Karpas-422 (cell line): ENCODE results near the gene TMEM178A. TPM values are rescaled to one million over a fixed set of nuclear protein-coding genes. Genes with fewer than 3 reads are reported as not detected.

Experiments used
- DNase-seq: peaks from one replicate; pipeline ENCODE4 v3.0.0-alpha.2; 2015
- H2AFZ ChIP-seq: fragments of 200-600 bp; sonication (generic); 2 replicates; pipeline ENCODE4 v1.6.1; 2014; ENCODE audit warnings: antibody characterized with exemption, low read length, mixed read lengths
- H3K27ac ChIP-seq: fragments of 200-600 bp; sonication (generic); 2 replicates; pipeline ENCODE4 v1.5.1; 2014; ENCODE audit warnings: mild to moderate bottlenecking, low read length, moderate library complexity
- H3K27me3 ChIP-seq: fragments of 200-600 bp; sonication (generic); 2 replicates; pipeline ENCODE4 v1.6.1; 2014; ENCODE audit warnings: low read length, mixed read lengths
- H3K36me3 ChIP-seq: fragments of 200-600 bp; sonication (generic); 2 replicates; pipeline ENCODE4 v1.6.1; 2014; ENCODE audit warnings: low read length, mixed read lengths; ENCODE audit not compliant: insufficient read depth
- H3K4me1 ChIP-seq: fragments of 200-600 bp; sonication (generic); 2 replicates; pipeline ENCODE4 v1.6.1; 2014; ENCODE audit warnings: mild to moderate bottlenecking, low read length, mixed read lengths
- H3K4me2 ChIP-seq: fragments of 200-600 bp; sonication (generic); 2 replicates; pipeline ENCODE4 v1.6.1; 2014; ENCODE audit warnings: low read length, low read depth, mild to moderate bottlenecking; ENCODE audit not compliant: poor library complexity, severe bottlenecking
- H3K4me3 ChIP-seq: fragments of 200-600 bp; sonication (generic); 2 replicates; pipeline ENCODE4 v1.5.1; 2014; ENCODE audit warnings: mild to moderate bottlenecking, antibody characterized with exemption, low read length, mixed read lengths
- H3K79me2 ChIP-seq: fragments of 200-600 bp; sonication (generic); 2 replicates; pipeline ENCODE4 v1.6.1; 2014; ENCODE audit warnings: mild to moderate bottlenecking, low read length, mixed read lengths
- H3K9ac ChIP-seq: fragments of 200-600 bp; sonication (generic); 2 replicates; pipeline ENCODE4 v1.6.0; 2014; ENCODE audit warnings: low read length
- H3K9me2 ChIP-seq: fragments of 200-600 bp; sonication (generic), shearing (Covaris generic); replicated peaks from 2 replicates; pipeline ENCODE4 v1.6.0; 2014; ENCODE audit warnings: mild to moderate bottlenecking, low read length, moderate library complexity; ENCODE audit not compliant: insufficient read depth
- H3K9me3 ChIP-seq: fragments of 300-700, 200-600 bp; sonication (generic); 2 replicates; pipeline ENCODE4 v1.6.1; 2014; ENCODE audit warnings: low read length, mixed read lengths
- H4K20me1 ChIP-seq: fragments of 200-600 bp; sonication (generic); 2 replicates; pipeline ENCODE4 v1.6.1; 2014; ENCODE audit warnings: mild to moderate bottlenecking, antibody characterized with exemption, low read length, low read depth; ENCODE audit not compliant: insufficient read depth
- total RNA-seq: library from RNA; depleted of rRNA; stranded (reverse); fragments of >200 nt; shearing (Covaris generic); gene quantifications from 2 replicates; pipeline ENCODE4 v1.2.3, GENCODE V29; 2014; ENCODE audit warnings: low replicate concordance

TMEM178A gene
- total RNA-seq, 1 experiment from 2014 or later, result not detected

DNA sequence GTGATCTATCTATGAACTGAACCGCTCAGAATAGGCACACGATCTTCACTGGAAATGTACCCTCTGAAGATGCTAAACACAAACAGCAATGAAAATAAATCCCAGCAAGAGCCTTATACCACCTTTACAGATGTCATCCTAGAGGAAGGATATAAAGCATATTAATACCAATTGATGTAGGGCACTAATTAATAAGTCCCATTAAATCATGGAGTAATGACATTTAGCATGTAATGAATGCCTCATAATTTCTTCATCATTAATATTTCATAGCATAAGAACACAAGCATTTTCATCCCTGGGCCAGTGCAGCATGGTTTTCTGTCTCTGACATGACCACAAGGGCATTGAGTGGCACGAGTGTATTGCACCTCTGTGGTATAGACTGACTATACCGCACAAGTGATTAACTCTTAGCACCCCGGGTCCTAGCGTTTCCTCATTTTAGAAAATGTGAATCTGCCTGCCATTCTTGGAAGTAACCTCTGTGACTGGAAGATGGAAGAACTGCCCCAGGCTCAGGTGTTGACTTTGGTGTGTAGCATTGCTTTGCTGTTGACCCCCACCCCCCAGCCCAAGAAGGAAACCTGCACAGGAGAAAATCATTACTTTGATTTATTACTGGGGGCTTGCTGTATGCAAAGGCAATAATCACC is 1.4 kb upstream of the TMEM178A start:
- Histone ChIP-seq H3K9me2 (no peaks in the 10 kb centered on the region), H3K4me1 (no peaks in the 10 kb centered on the region), H3K79me2 (no peaks in the 10 kb centered on the region), H2AFZ (no peak overlapping the region), H3K27ac (no peak overlapping the region), H3K9me3 (no peaks in the 10 kb centered on the region), H3K9ac (no peak overlapping the region), H4K20me1 (no peaks in the 10 kb centered on the region), H3K27me3 (no peaks in the 10 kb centered on the region), H3K4me3 (no peak overlapping the region), H3K4me2 (no peak overlapping the region), H3K36me3 (no peaks in the 10 kb centered on the region)
- no peak for DNase-seq

DNA sequence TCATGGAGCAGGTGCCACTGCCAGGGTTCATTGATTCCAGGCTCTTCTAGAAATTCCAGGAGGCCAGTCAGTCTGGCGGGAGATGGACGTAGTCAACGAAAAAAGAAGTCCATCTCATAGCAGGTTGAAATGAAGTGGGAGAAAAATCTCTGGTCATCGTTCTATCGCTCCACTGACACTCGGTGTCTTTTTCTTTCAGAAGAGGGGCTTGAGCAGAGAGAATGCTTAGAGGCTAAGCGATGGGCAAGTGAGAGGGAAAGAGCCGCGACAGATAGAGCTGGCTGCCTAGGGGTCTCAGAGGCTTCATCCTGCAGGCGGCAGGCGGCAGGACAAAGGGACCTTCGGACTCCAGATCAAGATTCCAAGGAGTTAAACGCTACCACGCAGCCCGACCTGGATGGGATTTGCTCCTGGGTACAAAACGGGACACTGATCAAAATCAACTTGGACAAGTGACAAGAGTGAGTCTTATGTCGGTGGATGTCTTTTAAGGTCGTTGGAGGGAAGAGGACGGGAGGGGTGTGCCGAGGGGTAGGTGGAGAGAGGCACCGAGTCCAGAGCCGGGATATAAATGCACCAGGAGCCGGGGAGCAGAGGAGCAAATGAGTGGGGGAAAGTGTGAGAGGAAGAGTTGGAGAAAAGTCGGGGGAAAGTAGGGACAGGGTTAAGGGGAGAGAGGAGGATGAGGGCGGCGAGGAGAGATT is 677 bp upstream of the TMEM178A start:
- Histone ChIP-seq H3K36me3 (no peaks in the 10 kb centered on the region), H3K27me3 (no peaks in the 10 kb centered on the region), H3K27ac (no peak overlapping the region), H3K79me2 (no peaks in the 10 kb centered on the region), H2AFZ (no peak overlapping the region), H4K20me1 (no peaks in the 10 kb centered on the region), H3K4me2 (no peak overlapping the region), H3K9me3 (no peaks in the 10 kb centered on the region), H3K9ac (no peak overlapping the region), H3K4me1 (no peaks in the 10 kb centered on the region), H3K9me2 (no peaks in the 10 kb centered on the region), H3K4me3 (no peak overlapping the region)
- no peak for DNase-seq

DNA sequence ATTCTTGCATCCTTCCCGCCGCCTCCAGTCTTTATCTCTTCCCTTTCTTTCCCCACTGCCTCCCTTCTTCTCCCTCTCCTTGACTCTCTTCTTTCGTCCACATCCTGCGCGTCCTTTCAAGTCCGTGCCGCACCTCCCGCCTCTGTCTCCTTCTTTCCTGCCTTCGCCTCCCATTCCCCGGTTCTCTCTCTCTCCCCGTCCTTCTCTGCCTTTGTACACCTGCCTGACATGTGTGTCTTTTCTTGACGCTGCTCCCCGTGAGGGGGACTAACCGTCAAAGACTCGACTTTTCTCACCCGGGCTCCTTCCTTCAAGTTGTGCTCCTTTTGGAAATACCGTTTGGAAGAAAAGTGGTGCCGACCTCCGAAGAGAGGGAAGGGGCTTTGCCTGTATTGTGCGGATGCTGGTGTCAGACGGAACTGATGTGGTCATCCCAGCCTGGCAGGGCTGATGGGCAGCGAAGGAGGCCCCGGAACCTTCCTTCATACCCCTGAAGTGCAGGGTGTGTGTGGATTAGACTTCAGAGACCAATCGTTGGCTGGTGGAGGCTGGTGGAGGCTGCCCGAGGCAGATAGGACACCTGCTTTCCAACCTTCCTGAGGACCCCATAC is 879 bp downstream of the TMEM178A start:
- no peaks in the 10 kb centered on the region for H3K79me2 ChIP-seq
- no peak overlapping the region for H2AFZ ChIP-seq
- H3K4me2 ChIP-seq, result no peak overlapping the region
- H3K9me2 ChIP-seq, result no peaks in the 10 kb centered on the region
- H3K27ac ChIP-seq, result no peak overlapping the region
- no peaks in the 10 kb centered on the region for H3K9me3 ChIP-seq
- H4K20me1 ChIP-seq, result no peaks in the 10 kb centered on the region
- H3K27me3 ChIP-seq, result no peaks in the 10 kb centered on the region
- H3K4me3 ChIP-seq, result no peak overlapping the region
- no peaks in the 10 kb centered on the region for H3K36me3 ChIP-seq
- H3K4me1 ChIP-seq, result no peaks in the 10 kb centered on the region
- no peak overlapping the region for H3K9ac ChIP-seq
- no peak for DNase-seq

DNA sequence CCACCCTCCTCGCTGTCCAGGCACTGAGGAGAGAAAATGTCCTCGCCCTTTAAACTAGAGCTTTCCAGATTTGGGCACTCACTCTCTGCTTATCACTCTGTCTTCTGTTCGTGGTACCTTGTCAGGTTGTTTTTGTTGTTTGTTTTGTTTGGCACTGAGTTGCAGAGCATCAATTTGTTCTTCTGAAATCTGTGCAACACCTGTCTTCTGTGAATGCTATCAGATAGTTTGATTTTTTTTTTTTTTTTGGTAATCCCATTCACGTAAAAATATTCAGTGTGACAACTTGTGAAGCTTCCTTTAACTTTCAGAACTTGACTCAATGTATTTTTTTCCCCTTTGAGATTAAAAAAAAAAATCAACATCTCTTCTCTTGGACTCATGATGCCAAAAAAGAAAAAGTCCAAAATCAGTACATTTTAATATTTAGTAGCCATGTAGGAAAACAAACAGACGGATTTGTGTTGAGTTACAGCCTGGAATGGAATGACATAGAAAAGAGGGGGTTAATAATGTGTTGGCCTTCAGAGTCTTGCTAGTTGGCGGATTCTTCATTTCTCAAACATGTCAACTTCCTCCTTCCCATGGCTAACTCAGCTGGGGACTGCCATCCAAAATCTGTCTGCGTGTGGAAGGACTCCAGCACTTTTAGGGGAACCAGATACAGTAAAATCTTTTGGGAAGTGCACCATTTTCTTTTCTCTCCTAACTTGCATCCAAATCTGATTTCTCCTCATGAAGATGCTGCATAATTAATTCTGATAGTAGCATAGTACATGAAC is 1.6 kb downstream of the TMEM178A start:
- Histone ChIP-seq H4K20me1 (no peaks in the 10 kb centered on the region), H3K79me2 (no peaks in the 10 kb centered on the region), H3K27ac (no peak overlapping the region), H3K36me3 (no peaks in the 10 kb centered on the region), H3K4me1 (no peaks in the 10 kb centered on the region), H2AFZ (no peak overlapping the region), H3K9ac (no peak overlapping the region), H3K27me3 (no peaks in the 10 kb centered on the region), H3K4me3 (no peak overlapping the region), H3K9me3 (no peaks in the 10 kb centered on the region), H3K9me2 (no peaks in the 10 kb centered on the region), H3K4me2 (no peak overlapping the region)
- DNase-seq, result no peak

DNA sequence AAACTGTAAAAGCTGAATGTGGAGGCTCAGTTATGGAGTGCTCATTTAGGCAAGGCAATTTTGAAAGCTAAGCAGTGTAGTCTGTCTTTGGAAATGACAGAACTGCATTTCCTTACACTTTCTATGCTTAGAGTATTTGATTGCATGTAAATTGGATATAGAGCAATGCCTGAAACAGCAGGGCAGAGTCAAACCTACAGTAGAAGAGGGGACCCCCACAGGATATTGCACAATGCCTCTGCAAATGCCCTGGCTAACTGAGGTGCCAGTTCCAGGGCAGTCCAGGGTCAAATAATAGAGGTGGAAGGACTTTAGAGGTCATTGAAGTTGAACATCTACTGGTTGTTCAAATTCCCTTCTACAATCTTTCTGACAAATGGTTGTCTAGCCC is 2.2 kb downstream of the TMEM178A start:
- no peak for DNase-seq
- no peaks in the 10 kb centered on the region for H3K9me3 ChIP-seq
- H3K4me1 ChIP-seq, result no peaks in the 10 kb centered on the region
- no peaks in the 10 kb centered on the region for H3K9me2 ChIP-seq
- H3K4me3 ChIP-seq, result no peak overlapping the region
- H4K20me1 ChIP-seq, result no peaks in the 10 kb centered on the region
- H3K36me3 ChIP-seq, result no peaks in the 10 kb centered on the region
- H3K79me2 ChIP-seq, result no peaks in the 10 kb centered on the region
- H3K9ac ChIP-seq, result no peak overlapping the region
- no peak overlapping the region for H2AFZ ChIP-seq
- H3K27me3 ChIP-seq, result no peaks in the 10 kb centered on the region
- H3K27ac ChIP-seq, result no peak overlapping the region
- no peak overlapping the region for H3K4me2 ChIP-seq

DNA sequence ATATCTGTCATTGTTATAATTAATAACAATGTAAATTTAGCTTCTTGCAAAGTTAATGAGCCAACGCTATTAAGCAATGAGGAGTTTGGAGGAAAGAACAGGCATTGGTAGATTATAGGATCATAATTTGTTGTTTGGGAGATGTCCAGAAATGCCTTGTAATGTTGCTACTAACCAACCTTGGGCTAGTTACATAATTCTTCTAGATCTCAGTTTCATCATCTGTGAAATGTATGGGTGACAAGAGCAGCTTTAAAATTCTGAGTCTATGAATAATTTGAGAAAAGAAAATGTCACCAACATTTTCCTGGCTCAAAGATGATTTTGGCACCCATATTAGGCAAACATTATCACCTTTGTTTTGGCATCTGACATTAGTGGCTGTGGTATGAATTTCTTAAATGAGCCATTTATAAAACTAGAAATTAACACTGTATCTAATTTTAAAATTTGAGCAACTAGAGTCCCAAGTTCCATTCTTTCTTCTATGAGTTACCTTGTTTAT is 2.9 kb downstream of the TMEM178A start:
- no peak overlapping the region for H3K4me3 ChIP-seq
- no peak overlapping the region for H3K4me2 ChIP-seq
- no peak for DNase-seq
- H3K9me3 ChIP-seq, result no peaks in the 10 kb centered on the region
- no peaks in the 10 kb centered on the region for H3K27me3 ChIP-seq
- H3K27ac ChIP-seq, result no peak overlapping the region
- no peak overlapping the region for H3K9ac ChIP-seq
- no peaks in the 10 kb centered on the region for H3K79me2 ChIP-seq
- no peak overlapping the region for H2AFZ ChIP-seq
- H4K20me1 ChIP-seq, result no peaks in the 10 kb centered on the region
- H3K4me1 ChIP-seq, result no peaks in the 10 kb centered on the region
- H3K9me2 ChIP-seq, result no peaks in the 10 kb centered on the region
- no peaks in the 10 kb centered on the region for H3K36me3 ChIP-seq

DNA sequence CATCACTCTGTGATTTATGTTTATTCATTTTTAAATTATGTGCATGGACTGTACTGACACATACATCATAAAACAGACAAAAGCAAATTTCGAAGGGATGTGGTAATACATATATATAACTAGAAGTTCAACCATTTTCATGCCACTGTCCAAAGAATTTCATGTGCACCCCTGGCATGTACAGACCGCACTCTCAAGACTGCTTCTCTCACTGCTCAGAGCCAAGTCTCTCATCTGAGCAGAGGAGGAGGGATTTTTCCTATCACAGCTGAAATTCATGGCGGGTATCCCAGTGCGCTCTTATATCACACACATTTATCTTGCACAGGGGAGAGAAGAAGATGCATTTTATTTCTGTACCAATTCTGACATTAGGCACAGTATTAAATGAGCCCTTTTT is 5.9 kb downstream of the TMEM178A start:
- Histone ChIP-seq H3K4me3 (no peak overlapping the region), H3K9me2 (no peaks in the 10 kb centered on the region), H3K9me3 (no peaks in the 10 kb centered on the region), H3K36me3 (no peaks in the 10 kb centered on the region), H3K79me2 (no peaks in the 10 kb centered on the region), H3K4me2 (no peak overlapping the region), H4K20me1 (no peaks in the 10 kb centered on the region), H3K27me3 (no peaks in the 10 kb centered on the region), H3K9ac (no peak overlapping the region), H3K27ac (no peak overlapping the region), H2AFZ (no peak overlapping the region), H3K4me1 (no peaks in the 10 kb centered on the region)
- DNase-seq, result no peak

DNA sequence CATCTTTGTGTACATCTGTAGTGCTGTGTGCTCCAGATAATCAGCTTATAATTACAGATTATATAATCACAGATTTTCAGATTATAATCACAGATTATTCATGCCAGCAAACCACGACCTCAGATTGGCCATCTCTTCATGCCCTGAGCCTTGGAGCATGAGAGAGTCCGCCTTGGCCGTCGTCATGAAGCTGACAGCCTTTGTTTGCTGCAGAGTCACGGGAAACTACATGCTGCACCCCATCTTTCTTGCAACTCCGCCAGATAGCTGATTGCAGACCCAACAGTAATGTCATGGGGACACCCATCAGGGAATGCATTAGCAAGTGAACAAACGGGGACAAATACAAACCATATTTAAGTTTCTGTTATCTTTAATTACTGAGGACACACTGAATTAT is 7.3 kb downstream of the TMEM178A start:
- H3K9ac ChIP-seq, result no peak overlapping the region
- H3K27ac ChIP-seq, result no peak overlapping the region
- H3K27me3 ChIP-seq, result no peaks in the 10 kb centered on the region
- DNase-seq, result no peak
- no peaks in the 10 kb centered on the region for H3K4me1 ChIP-seq
- no peaks in the 10 kb centered on the region for H3K9me3 ChIP-seq
- H3K4me3 ChIP-seq, result no peak overlapping the region
- no peaks in the 10 kb centered on the region for H3K9me2 ChIP-seq
- H2AFZ ChIP-seq, result no peak overlapping the region
- H3K4me2 ChIP-seq, result no peak overlapping the region
- H4K20me1 ChIP-seq, result no peaks in the 10 kb centered on the region
- no peaks in the 10 kb centered on the region for H3K79me2 ChIP-seq
- H3K36me3 ChIP-seq, result no peaks in the 10 kb centered on the region
